ENCODE results near the gene ABLIM2. TPM values are rescaled to one million over a fixed set of nuclear protein-coding genes. Genes with fewer than 3 reads are reported as not detected.

The ABLIM2 gene
- total RNA-seq, 4 donors from 2014 or later = 9.2 to 24.0 (median 12.3) TPM

- Histone ChIP-seq H3K4me3 (replicated peaks in 1 of 3) (no peak overlapping the region), H3K27ac (no peak overlapping the region), H3K36me3 (no peaks in the 10 kb centered on the region), H3K27me3 (no peaks in the 10 kb centered on the region), H3K4me1 (no peaks in the 10 kb centered on the region), H3K9me3 (no peaks in the 10 kb centered on the region)
- TF ChIP-seq, protein P1, sequence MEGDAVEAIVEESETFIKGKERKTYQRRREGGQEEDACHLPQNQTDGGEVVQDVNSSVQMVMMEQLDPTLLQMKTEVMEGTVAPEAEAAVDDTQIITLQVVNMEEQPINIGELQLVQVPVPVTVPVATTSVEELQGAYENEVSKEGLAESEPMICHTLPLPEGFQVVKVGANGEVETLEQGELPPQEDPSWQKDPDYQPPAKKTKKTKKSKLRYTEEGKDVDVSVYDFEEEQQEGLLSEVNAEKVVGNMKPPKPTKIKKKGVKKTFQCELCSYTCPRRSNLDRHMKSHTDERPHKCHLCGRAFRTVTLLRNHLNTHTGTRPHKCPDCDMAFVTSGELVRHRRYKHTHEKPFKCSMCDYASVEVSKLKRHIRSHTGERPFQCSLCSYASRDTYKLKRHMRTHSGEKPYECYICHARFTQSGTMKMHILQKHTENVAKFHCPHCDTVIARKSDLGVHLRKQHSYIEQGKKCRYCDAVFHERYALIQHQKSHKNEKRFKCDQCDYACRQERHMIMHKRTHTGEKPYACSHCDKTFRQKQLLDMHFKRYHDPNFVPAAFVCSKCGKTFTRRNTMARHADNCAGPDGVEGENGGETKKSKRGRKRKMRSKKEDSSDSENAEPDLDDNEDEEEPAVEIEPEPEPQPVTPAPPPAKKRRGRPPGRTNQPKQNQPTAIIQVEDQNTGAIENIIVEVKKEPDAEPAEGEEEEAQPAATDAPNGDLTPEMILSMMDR (IDR thresholded peaks at IDR 0.05) = no peak
- TF ChIP-seq POLR2A (IDR thresholded peaks at IDR 0.05) = no peak
- intact Hi-C loops (cut with DNase I) = no loop called here
- 78 to 94% methylated on average over 6 to 8 of the region's 11 CpGs for WGBS, 2 donors
- no peak for DNase-seq
Measured at GRCh38 chr4:8107146-8107657, 51.4 kb downstream of the ABLIM2 start.

GRCh38 chr4:8106451-8107025, 52.1 kb downstream of the ABLIM2 start:
- DNase-seq = no peak
- TF ChIP-seq, protein P1 (IDR thresholded peaks at IDR 0.05) = no peak
- no peak for TF ChIP-seq POLR2A (IDR thresholded peaks at IDR 0.05)
- 89 to 91% methylated on average over 22 to 24 of the region's 24 CpGs for WGBS, 2 donors

DNA sequence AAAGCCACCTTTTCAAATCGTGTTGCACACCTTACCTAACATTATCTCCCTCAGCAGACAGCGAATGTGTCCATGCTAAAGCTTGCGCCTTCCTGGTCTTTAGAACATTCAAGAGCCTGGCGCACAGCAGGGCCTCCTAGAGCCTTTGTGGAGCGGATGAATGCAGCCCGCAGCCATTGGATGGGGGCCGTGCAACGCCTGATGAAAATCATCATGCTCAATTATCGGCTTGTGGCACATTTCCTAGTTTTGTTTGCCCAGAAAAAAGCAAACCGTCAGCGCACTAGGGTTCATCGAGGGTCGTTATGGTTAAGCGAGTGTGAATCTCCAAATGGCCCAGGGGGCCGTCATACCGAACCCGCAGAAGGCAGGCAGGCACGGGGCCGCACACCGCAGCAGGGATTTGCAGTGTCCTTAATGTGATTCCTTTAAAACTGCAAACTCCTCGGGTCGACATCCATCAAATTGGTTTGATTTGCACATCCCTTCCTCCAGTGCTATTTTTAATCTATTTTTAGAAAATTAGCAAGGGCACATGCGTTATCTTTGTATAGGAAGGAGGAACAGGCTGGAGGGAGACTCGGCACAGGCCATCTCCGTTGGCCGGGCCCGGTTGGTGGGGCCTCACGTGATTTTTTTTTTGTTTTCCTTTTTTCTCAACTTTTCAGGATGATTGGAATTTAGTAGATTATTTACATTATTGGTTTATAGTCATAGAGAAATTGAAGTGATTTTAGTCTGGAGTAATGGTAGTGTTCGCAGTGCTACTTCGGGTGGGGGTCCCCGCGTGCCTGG, 53.1 kb downstream of the ABLIM2 start:
- no peak overlapping the region for H3K4me3 ChIP-seq (replicated peaks in 1 of 3)
- H3K9me3 ChIP-seq = no peaks in the 10 kb centered on the region
- TF ChIP-seq, protein P1 (IDR thresholded peaks at IDR 0.05) = no peak
- TF ChIP-seq POLR2A (IDR thresholded peaks at IDR 0.05) = no peak
- no peaks in the 10 kb centered on the region for H3K27me3 ChIP-seq
- DNase-seq = no peak
- intact Hi-C loops (cut with DNase I) = no loop called here
- no peaks in the 10 kb centered on the region for H3K36me3 ChIP-seq
- no peaks in the 10 kb centered on the region for H3K4me1 ChIP-seq
- no peak overlapping the region for H3K27ac ChIP-seq
- WGBS, 2 donors = 86 to 87% methylated on average over 32 of the region's 32 CpGs

More at GRCh38 chr4:8106451-8107025, 52.1 kb downstream of the ABLIM2 start:
- Histone ChIP-seq H3K9me3 (no peaks in the 10 kb centered on the region), H3K4me1 (no peaks in the 10 kb centered on the region), H3K4me3 (replicated peaks in 1 of 3) (no peak overlapping the region), H3K36me3 (no peaks in the 10 kb centered on the region), H3K27me3 (no peaks in the 10 kb centered on the region), H3K27ac (no peak overlapping the region)
- intact Hi-C loops (cut with DNase I) = no loop called here

- WGBS, 2 donors = 85% methylated on average over 17 to 20 of the region's 22 CpGs
- Histone ChIP-seq H3K36me3 (no peaks in the 10 kb centered on the region), H3K27ac (no peak overlapping the region), H3K27me3 (no peaks in the 10 kb centered on the region), H3K4me1 (no peaks in the 10 kb centered on the region), H3K4me3 (replicated peaks in 1 of 3) (no peak overlapping the region), H3K9me3 (no peaks in the 10 kb centered on the region)
- intact Hi-C loops (cut with DNase I) = no loop called here
- TF ChIP-seq, protein P1 (IDR thresholded peaks at IDR 0.05) = no peak
- TF ChIP-seq POLR2A (IDR thresholded peaks at IDR 0.05) = no peak
- no peak for DNase-seq
Measured at GRCh38 chr4:8104491-8105305, 53.9 kb downstream of the ABLIM2 start.
